Fibroblast of lung (primary cell): ENCODE results near the gene INIP. TPM values are rescaled to one million over a fixed set of nuclear protein-coding genes. Genes with fewer than 3 reads are reported as not detected.

Experiments used
- DNase-seq, 2 donors: peaks; one replicate each; pipeline versions ENCODE4 v3.0.0 to v3.0.0-alpha.2; 2010; ENCODE audit warnings: low read depth in 2 of 2
- H2AFZ ChIP-seq: 2 replicates; pipeline ENCODE4 v1.5.1; 2012; ENCODE audit warnings: low read length, control low read depth, inconsistent platforms
- H3K27ac ChIP-seq: 2 replicates; pipeline ENCODE4 v1.5.1; 2011; ENCODE audit warnings: low read length, control low read depth; ENCODE audit not compliant: insufficient read depth
- H3K27me3 ChIP-seq: 2 replicates; pipeline ENCODE4 v1.5.1; 2011; ENCODE audit warnings: mild to moderate bottlenecking, low read length; ENCODE audit not compliant: control insufficient read depth, insufficient read depth
- H3K36me3 ChIP-seq: 2 replicates; pipeline ENCODE4 v1.5.1; 2011; ENCODE audit warnings: low read length; ENCODE audit not compliant: control insufficient read depth, insufficient read depth
- H3K4me1 ChIP-seq: 2 replicates; pipeline ENCODE4 v1.5.1; 2011; ENCODE audit warnings: low read length; ENCODE audit not compliant: control insufficient read depth, insufficient read depth; ENCODE audit errors: extremely low read depth
- H3K4me2 ChIP-seq: 2 replicates; pipeline ENCODE4 v1.5.1; 2011; ENCODE audit warnings: low read length, control low read depth; ENCODE audit not compliant: insufficient read depth; ENCODE audit errors: extremely low read depth
- H3K4me3 ChIP-seq, 4 experiments: fragments of 200-600 bp in 1 of 4; sonication (generic) in 1 of 4; replicated peaks in 1 of 4; 2 replicates each; pipeline ENCODE4 v1.5.1; 2011 to 2016; ENCODE audit warnings: low read length in 4 of 4, low read depth in 3 of 4, mild to moderate bottlenecking in 3 of 4, control low read depth in 2 of 4, inconsistent platforms in 1 of 4, mixed read lengths in 1 of 4; ENCODE audit not compliant: insufficient read depth in 1 of 4; ENCODE audit errors: control extremely low read depth in 1 of 4
- H3K79me2 ChIP-seq: 2 replicates; pipeline ENCODE4 v1.5.1; 2012; ENCODE audit warnings: mild to moderate bottlenecking, low read length, inconsistent platforms; ENCODE audit not compliant: control insufficient read depth, insufficient read depth
- H3K9ac ChIP-seq: 2 replicates; pipeline ENCODE4 v1.5.1; 2011; ENCODE audit warnings: mild to moderate bottlenecking, low read length, control low read depth; ENCODE audit not compliant: insufficient read depth
- H3K9me3 ChIP-seq: 2 replicates; pipeline ENCODE4 v1.5.1; 2012; ENCODE audit warnings: low read depth, low read length; ENCODE audit not compliant: control insufficient read depth, insufficient read depth
- H4K20me1 ChIP-seq: 2 replicates; pipeline ENCODE4 v1.5.1; 2011; ENCODE audit warnings: low read length; ENCODE audit not compliant: control insufficient read depth, insufficient read depth; ENCODE audit errors: extremely low read depth
- EZH2 ChIP-seq: IDR thresholded peaks from 2 replicates; pipeline ENCODE4 v1.5.1; 2012; ENCODE audit warnings: low read length, control low read depth, mild to moderate bottlenecking; ENCODE audit errors: missing control alignments
- polyA minus RNA-seq: library from RNA; depleted of rRNA, polyadenylated mRNA; stranded (reverse); fragments of >200 nt; gene quantifications from 2 replicates; pipeline ENCODE4 v1.2.3, GENCODE V29; 2011; ENCODE audit warnings: low replicate concordance
- polyA plus RNA-seq, 2 donors: library from polyadenylated mRNA; depleted of rRNA in 1 of 2; stranded (reverse) in 1 of 2; unstranded in 1 of 2; fragments of >200 nt; gene quantifications; 2 replicates each; pipeline ENCODE4 v1.2.1, GENCODE V29; 2011 to 2012; ENCODE audit warnings: missing spikeins in 1 of 2
- total RNA-seq: library from RNA; depleted of rRNA; stranded (reverse); fragments of >200 nt; gene quantifications from 2 replicates; pipeline ENCODE4 v1.2.1, GENCODE V29; 2014
- TF ChIP-seq, protein P1 (sequence below), 2 donors: IDR thresholded peaks in 1 of 2; conservative IDR thresholded peaks in 1 of 2; 1 replicate in 1 of 2; 2 replicates in 1 of 2; pipeline ENCODE4 v1.5.1; 2011 to 2012; ENCODE audit warnings: low read length in 2 of 2, control low read depth in 1 of 2, inconsistent platforms in 1 of 2, low read depth in 1 of 2, mild to moderate bottlenecking in 1 of 2

Gene INIP, protein sequence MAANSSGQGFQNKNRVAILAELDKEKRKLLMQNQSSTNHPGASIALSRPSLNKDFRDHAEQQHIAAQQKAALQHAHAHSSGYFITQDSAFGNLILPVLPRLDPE
- total RNA-seq (14.4 and 14.9 TPM in 2 replicates), polyA plus RNA-seq (24.1 and 26.9 TPM in 2 replicates), polyA minus RNA-seq (4.4 and 14.2 TPM in 2 replicates)
- polyA plus RNA-seq (2012), result 15.9 and 16.2 TPM in 2 replicates

DNA sequence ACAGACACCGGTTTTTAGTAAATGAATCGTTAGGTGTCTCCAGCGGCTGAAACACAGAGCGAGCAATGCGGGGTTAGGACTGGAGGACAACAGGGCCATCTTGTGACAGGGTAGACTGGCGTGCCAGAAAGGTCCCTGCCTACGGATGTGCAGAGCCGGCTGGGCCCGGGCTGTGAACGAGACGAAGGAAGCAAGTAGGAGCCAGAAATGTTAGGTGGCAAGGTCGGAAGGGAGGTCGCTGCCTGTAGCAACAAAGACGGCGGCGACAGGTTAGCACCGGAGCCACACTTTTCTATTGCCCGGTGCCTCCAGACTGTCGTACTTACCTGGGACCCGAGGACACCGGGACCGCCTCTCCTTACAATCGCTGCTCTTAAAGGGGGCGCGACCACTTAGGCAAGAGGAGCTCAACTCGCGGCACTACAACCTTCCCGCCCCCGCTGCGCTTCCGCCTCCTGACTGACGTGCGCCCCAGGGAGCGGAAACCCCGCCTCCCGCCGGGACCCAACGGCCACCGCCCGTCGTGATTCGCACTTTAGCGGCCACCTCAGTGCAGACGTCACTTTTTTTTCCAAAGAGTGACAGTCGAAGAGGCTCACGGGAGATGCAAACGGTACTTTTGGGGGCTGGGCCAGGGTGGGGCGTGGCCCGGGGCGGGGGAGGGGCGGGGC is at the start of gene INIP:
Gene INIP (minus strand): TSS at position 457 of the 671 bp plus-strand sequence. CDS start 1,632 bp downstream, outside the sequence.
- Histone ChIP-seq H3K4me3 (peak within 1 kb of the TSS; percentile 76 to 97 (median 88)), H3K4me2 (peak within 1 kb of the TSS; percentile 82), H3K27ac (peak within 1 kb of the TSS; percentile 85), H3K36me3 (no peaks in the 10 kb centered on the region), H4K20me1 (no peaks in the 10 kb centered on the region), H2AFZ (peak within 1 kb of the TSS; percentile 98), H3K4me1 (no peaks in the 10 kb centered on the region), H3K79me2 (peaks cover 9% of the 10 kb centered on the region), H3K27me3 (no peaks in the 10 kb centered on the region), H3K9me3 (no peaks in the 10 kb centered on the region), H3K9ac (peak within 1 kb of the TSS; percentile 70)
- peak; percentile 95 to 96 for DNase-seq
- TF ChIP-seq, protein P1, sequence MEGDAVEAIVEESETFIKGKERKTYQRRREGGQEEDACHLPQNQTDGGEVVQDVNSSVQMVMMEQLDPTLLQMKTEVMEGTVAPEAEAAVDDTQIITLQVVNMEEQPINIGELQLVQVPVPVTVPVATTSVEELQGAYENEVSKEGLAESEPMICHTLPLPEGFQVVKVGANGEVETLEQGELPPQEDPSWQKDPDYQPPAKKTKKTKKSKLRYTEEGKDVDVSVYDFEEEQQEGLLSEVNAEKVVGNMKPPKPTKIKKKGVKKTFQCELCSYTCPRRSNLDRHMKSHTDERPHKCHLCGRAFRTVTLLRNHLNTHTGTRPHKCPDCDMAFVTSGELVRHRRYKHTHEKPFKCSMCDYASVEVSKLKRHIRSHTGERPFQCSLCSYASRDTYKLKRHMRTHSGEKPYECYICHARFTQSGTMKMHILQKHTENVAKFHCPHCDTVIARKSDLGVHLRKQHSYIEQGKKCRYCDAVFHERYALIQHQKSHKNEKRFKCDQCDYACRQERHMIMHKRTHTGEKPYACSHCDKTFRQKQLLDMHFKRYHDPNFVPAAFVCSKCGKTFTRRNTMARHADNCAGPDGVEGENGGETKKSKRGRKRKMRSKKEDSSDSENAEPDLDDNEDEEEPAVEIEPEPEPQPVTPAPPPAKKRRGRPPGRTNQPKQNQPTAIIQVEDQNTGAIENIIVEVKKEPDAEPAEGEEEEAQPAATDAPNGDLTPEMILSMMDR (conservative IDR thresholded peaks at IDR 0.05 in 1 of 2, IDR thresholded peaks at IDR 0.05 in 1 of 2; ENCODE audit: low read depth in 1 of 2, low read length in 2 of 2), result no peak
- TF ChIP-seq EZH2, result no peak

- Histone ChIP-seq H3K4me2 (no peak overlapping the region), H2AFZ (no peak overlapping the region), H3K36me3 (no peaks in the 10 kb centered on the region)
These were observed 47.4 kb upstream of the INIP start for GRCh38 chr9:112765281-112765680.

GRCh38 chr9:112764837-112765236 is 46.9 kb upstream of the INIP start:
- H4K20me1 ChIP-seq, result no peaks in the 10 kb centered on the region
- TF ChIP-seq, protein P1 (conservative IDR thresholded peaks at IDR 0.05 in 1 of 2, IDR thresholded peaks at IDR 0.05 in 1 of 2; ENCODE audit: low read depth in 1 of 2, low read length in 2 of 2), result no peak
- no peak for TF ChIP-seq EZH2
- no peak overlapping the region for H3K4me3 ChIP-seq
- no peak overlapping the region for H3K27ac ChIP-seq
- no peaks in the 10 kb centered on the region for H3K27me3 ChIP-seq
- no peak overlapping the region for H3K4me2 ChIP-seq
- H3K9ac ChIP-seq, result no peak overlapping the region
- H3K4me1 ChIP-seq, result peaks cover 12% of the 10 kb centered on the region
- H3K36me3 ChIP-seq, result no peaks in the 10 kb centered on the region
- H3K79me2 ChIP-seq, result peaks cover 1% of the 10 kb centered on the region
- H3K9me3 ChIP-seq, result no peaks in the 10 kb centered on the region
- H2AFZ ChIP-seq, result no peak overlapping the region
- DNase-seq, result no peak

More at GRCh38 chr9:112765281-112765680, 47.4 kb upstream of the INIP start:
- Histone ChIP-seq H3K4me1 (peaks cover 12% of the 10 kb centered on the region), H3K9ac (no peak overlapping the region), H3K4me3 (no peak overlapping the region), H3K79me2 (peaks cover 1% of the 10 kb centered on the region), H3K9me3 (no peaks in the 10 kb centered on the region), H3K27me3 (no peaks in the 10 kb centered on the region), H3K27ac (no peak overlapping the region), H4K20me1 (no peaks in the 10 kb centered on the region)
- no peak for DNase-seq
- TF ChIP-seq EZH2, result no peak
- TF ChIP-seq, protein P1 (conservative IDR thresholded peaks at IDR 0.05 in 1 of 2, IDR thresholded peaks at IDR 0.05 in 1 of 2; ENCODE audit: low read depth in 1 of 2, low read length in 2 of 2), result no peak
